ENCODE measurements around the gene PEX5L.

The PEX5L gene

GRCh38 chr3:179768080-179768479 is 268.7 kb downstream of the PEX5L start:
- DNase-seq, result no peak

- no peak for DNase-seq
These were observed 270.2 kb downstream of the PEX5L start for GRCh38 chr3:179766416-179767133.

GRCh38 chr3:179765396-179765795 is 271.3 kb downstream of the PEX5L start:
- DNase-seq, result no peak

- DNase-seq, result no peak
These were observed 275.8 kb downstream of the PEX5L start for GRCh38 chr3:179760944-179761343.

- DNase-seq, result no peak
These were observed 285.9 kb downstream of the PEX5L start for GRCh38 chr3:179750720-179751328.

GRCh38 chr3:179745716-179746115 is 291.0 kb downstream of the PEX5L start:
- DNase-seq, result no peak

GRCh38 chr3:179745079-179745478 is 291.7 kb downstream of the PEX5L start:
- DNase-seq, result no peak
